PFSK-1 (cell line): ENCODE measurements around the gene AP1M1.

Experiments used
- FOXP2 ChIP-seq: optimal IDR thresholded peaks from 2 replicates; pipeline ENCODE3; 2011; ENCODE audit warnings: borderline replicate concordance, control low read depth, inconsistent platforms; ENCODE audit not compliant: insufficient read depth; ENCODE audit errors: extremely low read length, extremely low read depth
- POLR2AphosphoS5 ChIP-seq: IDR thresholded peaks from 2 replicates; pipeline ENCODE4 v1.6.1; 2012; ENCODE audit warnings: low read depth, mild to moderate bottlenecking, control low read depth, low read length, moderate library complexity
- REST ChIP-seq, 2 experiments: IDR thresholded peaks; 2 replicates each; pipeline versions ENCODE4 v1.6.1 to v1.8.0; 2011 to 2012; ENCODE audit warnings: low read depth in 2 of 2, low read length in 2 of 2, control low read depth in 1 of 2, inconsistent platforms in 1 of 2, mild to moderate bottlenecking in 1 of 2, moderate library complexity in 1 of 2; ENCODE audit not compliant: insufficient read depth in 1 of 2
- SIN3A ChIP-seq: IDR thresholded peaks from 2 replicates; pipeline ENCODE4 v1.6.1; 2012; ENCODE audit warnings: mild to moderate bottlenecking, low read length, moderate library complexity, borderline replicate concordance; ENCODE audit not compliant: insufficient read depth
- TAF1 ChIP-seq: IDR thresholded peaks from 2 replicates; pipeline ENCODE4 v1.6.1; 2012; ENCODE audit warnings: low read length, control low read depth, borderline replicate concordance; ENCODE audit not compliant: insufficient read depth

AP1M1 gene

GRCh38 chr19:16155128-16155527 lies 42.6 kb upstream of the AP1M1 start:
- TF ChIP-seq POLR2AphosphoS5 (no peak), REST (IDR thresholded peaks at IDR 0.05; ENCODE audit: insufficient read depth in 1 of 2, low read depth in 2 of 2, low read length in 2 of 2) (no peak), FOXP2 (no peak), TAF1 (no peak), SIN3A (no peak)

GRCh38 chr19:16156904-16157303 lies 40.8 kb upstream of the AP1M1 start:
- TF ChIP-seq POLR2AphosphoS5 (no peak), TAF1 (no peak), SIN3A (no peak), FOXP2 (no peak), REST (IDR thresholded peaks at IDR 0.05; ENCODE audit: insufficient read depth in 1 of 2, low read depth in 2 of 2, low read length in 2 of 2) (no peak)

DNA sequence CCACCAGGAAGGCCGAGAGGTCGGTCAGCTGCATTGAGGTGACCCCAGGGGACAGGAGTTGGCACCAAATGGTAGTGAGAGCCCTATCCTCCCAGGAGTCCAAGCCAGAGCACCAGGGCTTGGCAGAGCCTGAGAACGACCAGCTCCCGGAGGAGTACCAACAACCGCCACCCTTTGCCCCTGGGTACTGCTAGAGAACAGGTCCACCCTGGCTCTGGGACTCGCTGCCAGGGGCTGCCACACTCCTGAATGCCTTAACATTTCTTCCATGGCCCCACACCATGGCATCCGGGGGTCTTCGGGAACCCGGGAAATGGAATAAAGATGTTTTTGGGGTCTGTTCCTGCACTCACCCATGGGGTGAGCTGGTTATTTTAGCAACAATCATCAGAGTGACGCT lies 40.1 kb upstream of the AP1M1 start:
- TF ChIP-seq TAF1 (no peak), POLR2AphosphoS5 (no peak), REST (IDR thresholded peaks at IDR 0.05; ENCODE audit: insufficient read depth in 1 of 2, low read depth in 2 of 2, low read length in 2 of 2) (no peak), SIN3A (no peak), FOXP2 (no peak)

GRCh38 chr19:16159655-16160054 lies 38.1 kb upstream of the AP1M1 start:
- TF ChIP-seq REST (IDR thresholded peaks at IDR 0.05; ENCODE audit: insufficient read depth in 1 of 2, low read depth in 2 of 2, low read length in 2 of 2) (no peak), TAF1 (no peak), FOXP2 (no peak), POLR2AphosphoS5 (no peak), SIN3A (no peak)

- no peak for TF ChIP-seq REST (IDR thresholded peaks at IDR 0.05; ENCODE audit: insufficient read depth in 1 of 2, low read depth in 2 of 2, low read length in 2 of 2)
- TF ChIP-seq TAF1, result no peak
- no peak for TF ChIP-seq SIN3A
- TF ChIP-seq POLR2AphosphoS5, result no peak
- TF ChIP-seq FOXP2, result no peak
Observed at GRCh38 chr19:16160445-16160942, 37.2 kb upstream of the AP1M1 start.
